Activated CD4-positive, CD25-positive, alpha-beta regulatory T cell treated with anti-CD3 and anti-CD28 coated beads, Interleukin-2, amount 50 U/mL, for 24 hours (primary cell): ENCODE data around the gene VPS37C.
A peak's percentile ranks its signal among the peaks of the same experiment; 100 is the strongest.
"Not testable (repeated sequence)": the region's sequence is repeated elsewhere in the genome, so short reads cannot be mapped to it uniquely, and the experiment has no call there.

Experiments
- ATAC-seq, 2 donors: fragments of 150-1000 bp; cut with Tn5 transposase; one replicate each; pipeline ENCODE4 v1.10.0; 2021; ENCODE audit warnings: mild to moderate bottlenecking in 1 of 2, moderate library complexity in 1 of 2

Gene VPS37C

GRCh38 chr11:61174273-61174672, 13.0 kb upstream of the VPS37C start:
- no peak for ATAC-seq

- no peak for ATAC-seq
These were observed 12.2 kb upstream of the VPS37C start for GRCh38 chr11:61173456-61173855.

- no peak for ATAC-seq
These were observed 11.7 kb upstream of the VPS37C start for GRCh38 chr11:61172888-61173287.

GRCh38 chr11:61172356-61172755, 11.1 kb upstream of the VPS37C start:
- no peak for ATAC-seq

- ATAC-seq, result peak in 1 of 2 donors; percentile 30
These were observed 10.7 kb upstream of the VPS37C start for GRCh38 chr11:61171907-61172306.

- ATAC-seq, result no peak
These were observed 9.3 kb upstream of the VPS37C start for GRCh38 chr11:61170566-61170965.

- no peak for ATAC-seq
These were observed 7.6 kb upstream of the VPS37C start for GRCh38 chr11:61168800-61169199.

GRCh38 chr11:61168042-61168688, 6.9 kb upstream of the VPS37C start:
- no peak for ATAC-seq

GRCh38 chr11:61166331-61166730, 5.1 kb upstream of the VPS37C start:
- ATAC-seq, result not testable (repeated sequence)

GRCh38 chr11:61165785-61166184, 4.6 kb upstream of the VPS37C start:
- not testable (repeated sequence) for ATAC-seq

GRCh38 chr11:61164606-61165424, 3.6 kb upstream of the VPS37C start:
- ATAC-seq, result no peak

- ATAC-seq, result peak in 1 of 2 donors; percentile 8
These were observed 2.7 kb upstream of the VPS37C start for GRCh38 chr11:61163714-61164605.

GRCh38 chr11:61163021-61163420, 1.8 kb upstream of the VPS37C start:
- ATAC-seq, result no peak

- no peak for ATAC-seq
These were observed 1.1 kb upstream of the VPS37C start for GRCh38 chr11:61162092-61162941.

- no peak for ATAC-seq
These were observed 588 bp downstream of the VPS37C start for GRCh38 chr11:61160487-61161189.

GRCh38 chr11:61158691-61159381, 2.4 kb downstream of the VPS37C start:
- ATAC-seq, result no peak

GRCh38 chr11:61157743-61158142, 3.5 kb downstream of the VPS37C start:
- no peak for ATAC-seq

GRCh38 chr11:61155741-61156140, 5.5 kb downstream of the VPS37C start:
- no peak for ATAC-seq

- ATAC-seq, result no peak
These were observed 5.9 kb downstream of the VPS37C start for GRCh38 chr11:61155312-61155711.

GRCh38 chr11:61154528-61154927, 6.7 kb downstream of the VPS37C start:
- ATAC-seq, result no peak

GRCh38 chr11:61153593-61154095, 7.6 kb downstream of the VPS37C start:
- no peak for ATAC-seq
